ENCODE measurements around the gene FRAT2. TPM values are rescaled to one million over a fixed set of nuclear protein-coding genes. Genes with fewer than 3 reads are reported as not detected.

The FRAT2 gene
- total and polyA plus RNA-seq, 10 of the 15 experiments (the other 5 are each of a cell fraction or from before 2014, with no cell fraction given) = 0.69 to 5.9 (median 3.8) TPM

GRCh38 chr10:97338041-97338440, 3.5 kb upstream of the FRAT2 start (continued):
- TF ChIP-seq, protein P1, sequence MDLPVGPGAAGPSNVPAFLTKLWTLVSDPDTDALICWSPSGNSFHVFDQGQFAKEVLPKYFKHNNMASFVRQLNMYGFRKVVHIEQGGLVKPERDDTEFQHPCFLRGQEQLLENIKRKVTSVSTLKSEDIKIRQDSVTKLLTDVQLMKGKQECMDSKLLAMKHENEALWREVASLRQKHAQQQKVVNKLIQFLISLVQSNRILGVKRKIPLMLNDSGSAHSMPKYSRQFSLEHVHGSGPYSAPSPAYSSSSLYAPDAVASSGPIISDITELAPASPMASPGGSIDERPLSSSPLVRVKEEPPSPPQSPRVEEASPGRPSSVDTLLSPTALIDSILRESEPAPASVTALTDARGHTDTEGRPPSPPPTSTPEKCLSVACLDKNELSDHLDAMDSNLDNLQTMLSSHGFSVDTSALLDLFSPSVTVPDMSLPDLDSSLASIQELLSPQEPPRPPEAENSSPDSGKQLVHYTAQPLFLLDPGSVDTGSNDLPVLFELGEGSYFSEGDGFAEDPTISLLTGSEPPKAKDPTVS (IDR thresholded peaks at IDR 0.05; ENCODE audit: low read depth, low read length) = no peak
- TF ChIP-seq SMC3 (IDR thresholded peaks at IDR 0.05; ENCODE audit: borderline replicate concordance, low read length) = no peak
- no peak for TF ChIP-seq STAT1 (conservative IDR thresholded peaks at IDR 0.05)
- TF ChIP-seq ZZZ3 (IDR thresholded peaks at IDR 0.05; ENCODE audit: control insufficient read depth, insufficient read length, low read depth) = no peak
- no peak for TF ChIP-seq DPF2 (IDR thresholded peaks at IDR 0.05)
- TF ChIP-seq MXI1 (IDR thresholded peaks at IDR 0.05; ENCODE audit: low read depth, low read length) = no peak
- no peak for TF ChIP-seq GABPA (IDR thresholded peaks at IDR 0.05; ENCODE audit: low read depth)
- no peak for TF ChIP-seq CHD4 (IDR thresholded peaks at IDR 0.05)
- no peak for TF ChIP-seq BCL11A (IDR thresholded peaks at IDR 0.05; ENCODE audit: low read depth, low read length)
- no peak for TF ChIP-seq ZNF384 (IDR thresholded peaks at IDR 0.05; ENCODE audit: borderline replicate concordance, low read depth, low read length)
- TF ChIP-seq, protein P2, sequence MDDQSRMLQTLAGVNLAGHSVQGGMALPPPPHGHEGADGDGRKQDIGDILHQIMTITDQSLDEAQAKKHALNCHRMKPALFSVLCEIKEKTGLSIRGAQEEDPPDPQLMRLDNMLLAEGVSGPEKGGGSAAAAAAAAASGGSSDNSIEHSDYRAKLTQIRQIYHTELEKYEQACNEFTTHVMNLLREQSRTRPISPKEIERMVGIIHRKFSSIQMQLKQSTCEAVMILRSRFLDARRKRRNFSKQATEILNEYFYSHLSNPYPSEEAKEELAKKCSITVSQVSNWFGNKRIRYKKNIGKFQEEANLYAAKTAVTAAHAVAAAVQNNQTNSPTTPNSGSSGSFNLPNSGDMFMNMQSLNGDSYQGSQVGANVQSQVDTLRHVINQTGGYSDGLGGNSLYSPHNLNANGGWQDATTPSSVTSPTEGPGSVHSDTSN (IDR thresholded peaks at IDR 0.05; ENCODE audit: insufficient replicate concordance, low read depth, low read length) = no peak
